ENCODE results near the gene BET1.

DNA sequence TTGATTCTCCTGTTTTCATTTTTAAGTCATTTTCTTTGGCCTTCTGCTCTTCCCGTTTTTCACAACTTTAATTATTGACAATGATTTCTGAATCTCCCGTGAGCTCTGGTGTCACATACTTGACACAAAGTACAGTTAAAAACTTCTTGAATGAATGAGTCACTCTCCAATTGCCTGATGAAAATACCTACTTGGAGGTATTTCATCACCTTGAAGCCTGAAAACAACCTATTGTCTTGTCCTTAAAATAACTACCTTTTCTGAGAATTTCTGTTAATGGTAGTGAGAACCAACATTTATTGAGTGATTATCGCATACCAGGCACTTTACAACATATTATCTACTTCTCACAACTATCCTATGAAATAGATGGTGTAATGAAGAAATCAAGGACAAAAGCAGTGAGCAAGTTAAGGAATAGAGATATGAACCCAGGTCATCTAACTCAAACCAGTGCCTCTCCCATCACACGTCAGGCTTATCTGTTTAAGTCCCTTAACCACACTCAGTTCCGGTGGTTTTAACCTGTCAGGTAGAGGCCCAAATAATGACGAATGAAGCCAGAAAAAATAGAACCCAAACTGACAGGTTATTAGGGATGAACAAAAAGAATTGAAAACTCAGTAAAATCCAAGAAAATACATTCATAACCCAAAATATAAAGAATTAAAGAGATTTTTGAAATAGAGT lies 11.6 kb downstream of the BET1 start:
- TF ChIP-seq, protein P1, sequence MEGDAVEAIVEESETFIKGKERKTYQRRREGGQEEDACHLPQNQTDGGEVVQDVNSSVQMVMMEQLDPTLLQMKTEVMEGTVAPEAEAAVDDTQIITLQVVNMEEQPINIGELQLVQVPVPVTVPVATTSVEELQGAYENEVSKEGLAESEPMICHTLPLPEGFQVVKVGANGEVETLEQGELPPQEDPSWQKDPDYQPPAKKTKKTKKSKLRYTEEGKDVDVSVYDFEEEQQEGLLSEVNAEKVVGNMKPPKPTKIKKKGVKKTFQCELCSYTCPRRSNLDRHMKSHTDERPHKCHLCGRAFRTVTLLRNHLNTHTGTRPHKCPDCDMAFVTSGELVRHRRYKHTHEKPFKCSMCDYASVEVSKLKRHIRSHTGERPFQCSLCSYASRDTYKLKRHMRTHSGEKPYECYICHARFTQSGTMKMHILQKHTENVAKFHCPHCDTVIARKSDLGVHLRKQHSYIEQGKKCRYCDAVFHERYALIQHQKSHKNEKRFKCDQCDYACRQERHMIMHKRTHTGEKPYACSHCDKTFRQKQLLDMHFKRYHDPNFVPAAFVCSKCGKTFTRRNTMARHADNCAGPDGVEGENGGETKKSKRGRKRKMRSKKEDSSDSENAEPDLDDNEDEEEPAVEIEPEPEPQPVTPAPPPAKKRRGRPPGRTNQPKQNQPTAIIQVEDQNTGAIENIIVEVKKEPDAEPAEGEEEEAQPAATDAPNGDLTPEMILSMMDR (IDR thresholded peaks at IDR 0.05), result no peak
- TF ChIP-seq EP300 (IDR thresholded peaks at IDR 0.05), result no peak
- TF ChIP-seq, protein P2, sequence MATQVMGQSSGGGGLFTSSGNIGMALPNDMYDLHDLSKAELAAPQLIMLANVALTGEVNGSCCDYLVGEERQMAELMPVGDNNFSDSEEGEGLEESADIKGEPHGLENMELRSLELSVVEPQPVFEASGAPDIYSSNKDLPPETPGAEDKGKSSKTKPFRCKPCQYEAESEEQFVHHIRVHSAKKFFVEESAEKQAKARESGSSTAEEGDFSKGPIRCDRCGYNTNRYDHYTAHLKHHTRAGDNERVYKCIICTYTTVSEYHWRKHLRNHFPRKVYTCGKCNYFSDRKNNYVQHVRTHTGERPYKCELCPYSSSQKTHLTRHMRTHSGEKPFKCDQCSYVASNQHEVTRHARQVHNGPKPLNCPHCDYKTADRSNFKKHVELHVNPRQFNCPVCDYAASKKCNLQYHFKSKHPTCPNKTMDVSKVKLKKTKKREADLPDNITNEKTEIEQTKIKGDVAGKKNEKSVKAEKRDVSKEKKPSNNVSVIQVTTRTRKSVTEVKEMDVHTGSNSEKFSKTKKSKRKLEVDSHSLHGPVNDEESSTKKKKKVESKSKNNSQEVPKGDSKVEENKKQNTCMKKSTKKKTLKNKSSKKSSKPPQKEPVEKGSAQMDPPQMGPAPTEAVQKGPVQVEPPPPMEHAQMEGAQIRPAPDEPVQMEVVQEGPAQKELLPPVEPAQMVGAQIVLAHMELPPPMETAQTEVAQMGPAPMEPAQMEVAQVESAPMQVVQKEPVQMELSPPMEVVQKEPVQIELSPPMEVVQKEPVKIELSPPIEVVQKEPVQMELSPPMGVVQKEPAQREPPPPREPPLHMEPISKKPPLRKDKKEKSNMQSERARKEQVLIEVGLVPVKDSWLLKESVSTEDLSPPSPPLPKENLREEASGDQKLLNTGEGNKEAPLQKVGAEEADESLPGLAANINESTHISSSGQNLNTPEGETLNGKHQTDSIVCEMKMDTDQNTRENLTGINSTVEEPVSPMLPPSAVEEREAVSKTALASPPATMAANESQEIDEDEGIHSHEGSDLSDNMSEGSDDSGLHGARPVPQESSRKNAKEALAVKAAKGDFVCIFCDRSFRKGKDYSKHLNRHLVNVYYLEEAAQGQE (IDR thresholded peaks at IDR 0.05), result no peak
- TF ChIP-seq RAD21 (conservative IDR thresholded peaks at IDR 0.05 in 1 of 2, IDR thresholded peaks at IDR 0.05 in 1 of 2), result no peak
- TF ChIP-seq ZFP36 (IDR thresholded peaks at IDR 0.05; ENCODE audit: borderline replicate concordance, partially characterized antibody), result no peak
- no peak for TF ChIP-seq MAFK (IDR thresholded peaks at IDR 0.05; ENCODE audit: partially characterized antibody)
- no peak for TF ChIP-seq JUN (IDR thresholded peaks at IDR 0.05)
- no peak for TF ChIP-seq RNF2 (IDR thresholded peaks at IDR 0.05; ENCODE audit: borderline replicate concordance, low read depth)
- TF ChIP-seq, protein P3, sequence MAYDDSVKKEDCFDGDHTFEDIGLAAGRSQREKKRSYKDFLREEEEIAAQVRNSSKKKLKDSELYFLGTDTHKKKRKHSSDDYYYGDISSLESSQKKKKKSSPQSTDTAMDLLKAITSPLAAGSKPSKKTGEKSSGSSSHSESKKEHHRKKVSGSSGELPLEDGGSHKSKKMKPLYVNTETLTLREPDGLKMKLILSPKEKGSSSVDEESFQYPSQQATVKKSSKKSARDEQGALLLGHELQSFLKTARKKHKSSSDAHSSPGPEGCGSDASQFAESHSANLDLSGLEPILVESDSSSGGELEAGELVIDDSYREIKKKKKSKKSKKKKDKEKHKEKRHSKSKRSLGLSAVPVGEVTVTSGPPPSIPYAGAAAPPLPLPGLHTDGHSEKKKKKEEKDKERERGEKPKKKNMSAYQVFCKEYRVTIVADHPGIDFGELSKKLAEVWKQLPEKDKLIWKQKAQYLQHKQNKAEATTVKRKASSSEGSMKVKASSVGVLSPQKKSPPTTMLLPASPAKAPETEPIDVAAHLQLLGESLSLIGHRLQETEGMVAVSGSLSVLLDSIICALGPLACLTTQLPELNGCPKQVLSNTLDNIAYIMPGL (CRISPR knock-in tag; IDR thresholded peaks at IDR 0.05; ENCODE audit: borderline replicate concordance), result no peak
- no peak for TF ChIP-seq HDAC2 (IDR thresholded peaks at IDR 0.05)
- TF ChIP-seq, protein P4, sequence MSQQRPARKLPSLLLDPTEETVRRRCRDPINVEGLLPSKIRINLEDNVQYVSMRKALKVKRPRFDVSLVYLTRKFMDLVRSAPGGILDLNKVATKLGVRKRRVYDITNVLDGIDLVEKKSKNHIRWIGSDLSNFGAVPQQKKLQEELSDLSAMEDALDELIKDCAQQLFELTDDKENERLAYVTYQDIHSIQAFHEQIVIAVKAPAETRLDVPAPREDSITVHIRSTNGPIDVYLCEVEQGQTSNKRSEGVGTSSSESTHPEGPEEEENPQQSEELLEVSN (IDR thresholded peaks at IDR 0.05; ENCODE audit: borderline replicate concordance, low read depth), result no peak
- no peak for TF ChIP-seq POLR2A (IDR thresholded peaks at IDR 0.05; ENCODE audit: low read length)
- no peak for TF ChIP-seq TP53 (CRISPR knock-in tag; IDR thresholded peaks at IDR 0.05)

All from A549 (cell line).